Activated naive CD8-positive, alpha-beta T cell (primary cell): ENCODE data around the gene KLHL13.

ENCODE experiments used
- H3K27ac Mint-ChIP-seq: one replicate; pipeline ENCODE4 v1.8.0; 2021; ENCODE audit warnings: mixed read lengths
- H3K27me3 Mint-ChIP-seq: one replicate; pipeline ENCODE4 v1.8.0; 2021; ENCODE audit warnings: mixed read lengths
- H3K36me3 Mint-ChIP-seq: one replicate; pipeline ENCODE4 v1.8.0; 2021; ENCODE audit warnings: mixed read lengths
- H3K4me1 Mint-ChIP-seq: one replicate; pipeline ENCODE4 v1.8.0; 2021; ENCODE audit warnings: low read depth, mixed read lengths
- H3K4me3 Mint-ChIP-seq: one replicate; pipeline ENCODE4 v1.8.0; 2021; ENCODE audit warnings: mild to moderate bottlenecking, mixed read lengths
- H3K9me3 Mint-ChIP-seq: one replicate; pipeline ENCODE4 v1.8.0; 2021; ENCODE audit warnings: low read depth, mixed read lengths

KLHL13 gene

DNA sequence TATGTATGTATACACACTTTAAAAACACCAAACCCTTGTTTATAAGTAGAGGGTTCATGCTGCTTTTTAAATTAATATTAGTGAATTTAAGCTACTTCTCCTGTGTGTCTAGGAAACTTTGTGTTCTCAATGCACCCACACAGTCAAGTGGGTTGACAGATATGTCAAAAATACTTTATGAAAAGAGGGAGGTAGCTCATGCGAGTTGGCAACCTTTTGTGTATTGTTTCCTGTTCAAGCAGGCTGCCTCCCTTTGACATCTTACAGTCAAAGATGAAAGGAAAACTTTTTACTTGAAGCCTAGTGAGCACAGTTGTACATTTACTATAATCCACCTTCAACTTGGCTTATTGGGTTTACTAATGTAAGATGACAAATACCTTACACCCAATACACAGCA lies 218.4 kb downstream of the KLHL13 start:
- H3K27me3 Mint-ChIP-seq = no peaks in the 10 kb centered on the region
- H3K36me3 Mint-ChIP-seq = no peaks in the 10 kb centered on the region
- no peak overlapping the region for H3K27ac Mint-ChIP-seq
- no peak overlapping the region for H3K4me3 Mint-ChIP-seq
- H3K9me3 Mint-ChIP-seq = no peaks in the 10 kb centered on the region
- H3K4me1 Mint-ChIP-seq = peaks cover 2% of the 10 kb centered on the region

DNA sequence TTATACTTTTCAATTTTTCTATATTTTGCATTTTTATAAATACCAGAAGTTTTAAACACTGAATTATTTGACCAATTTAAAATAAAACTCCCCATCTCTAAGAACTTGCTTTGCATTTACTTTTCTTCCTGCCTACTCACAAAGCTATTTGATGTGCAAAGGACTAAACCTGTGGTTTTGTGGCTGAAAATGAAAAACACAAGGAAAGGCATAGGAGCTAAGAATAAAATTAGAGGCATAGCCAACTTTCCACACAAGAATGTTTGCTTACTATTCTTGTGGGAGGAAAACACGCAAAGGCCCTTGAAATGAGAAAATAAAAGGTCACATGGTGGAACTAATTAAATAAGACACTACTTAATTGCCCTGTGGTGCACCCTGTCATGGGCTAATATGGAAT lies 221.2 kb downstream of the KLHL13 start:
- H3K9me3 Mint-ChIP-seq = no peaks in the 10 kb centered on the region
- no peak overlapping the region for H3K4me3 Mint-ChIP-seq
- no peaks in the 10 kb centered on the region for H3K36me3 Mint-ChIP-seq
- peaks cover 2% of the 10 kb centered on the region for H3K4me1 Mint-ChIP-seq
- no peaks in the 10 kb centered on the region for H3K27me3 Mint-ChIP-seq
- H3K27ac Mint-ChIP-seq = no peak overlapping the region

DNA sequence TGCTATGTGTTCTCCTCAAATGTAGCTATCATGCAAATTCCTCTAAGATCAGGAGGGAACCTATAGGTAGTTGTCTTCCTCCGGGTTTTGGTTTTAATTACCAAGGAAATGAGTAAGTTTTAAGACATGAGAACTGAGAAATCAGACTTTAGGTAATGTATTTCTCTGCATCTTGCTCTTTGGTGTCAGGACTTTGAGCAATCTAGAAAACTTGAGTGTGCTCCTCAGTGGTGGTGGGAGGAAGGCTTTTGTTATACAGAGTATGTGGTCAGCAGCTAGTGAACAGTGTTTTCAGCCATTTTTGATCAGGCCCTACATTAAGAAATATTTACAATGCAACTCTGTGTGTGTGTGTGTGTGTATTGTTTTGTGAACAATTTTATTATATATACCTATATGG lies 224.1 kb downstream of the KLHL13 start:
- no peaks in the 10 kb centered on the region for H3K4me1 Mint-ChIP-seq
- H3K4me3 Mint-ChIP-seq = no peak overlapping the region
- H3K27ac Mint-ChIP-seq = no peak overlapping the region
- no peaks in the 10 kb centered on the region for H3K9me3 Mint-ChIP-seq
- no peaks in the 10 kb centered on the region for H3K36me3 Mint-ChIP-seq
- H3K27me3 Mint-ChIP-seq = no peaks in the 10 kb centered on the region

DNA sequence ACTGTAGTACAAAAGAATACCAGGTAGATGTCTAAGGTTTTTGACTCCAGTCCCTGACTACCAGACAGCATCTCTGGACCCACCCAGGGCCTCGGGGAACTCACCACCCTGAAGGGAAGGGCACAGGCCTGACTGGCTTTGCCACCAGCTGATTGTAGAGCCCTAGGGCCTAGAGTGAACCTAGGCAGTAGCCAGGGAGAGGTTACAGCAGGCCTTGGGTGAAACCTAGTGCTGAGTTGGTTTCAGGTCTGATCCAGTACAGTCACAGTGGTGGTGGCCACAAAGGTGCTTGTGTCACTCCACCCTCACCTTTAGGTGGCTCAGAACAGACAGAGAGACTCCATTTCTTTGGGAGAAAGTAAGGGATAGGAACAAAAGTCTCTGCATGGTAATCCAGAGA lies 244.8 kb downstream of the KLHL13 start:
- no peak overlapping the region for H3K4me3 Mint-ChIP-seq
- no peaks in the 10 kb centered on the region for H3K9me3 Mint-ChIP-seq
- H3K36me3 Mint-ChIP-seq = no peaks in the 10 kb centered on the region
- no peak overlapping the region for H3K27ac Mint-ChIP-seq
- no peaks in the 10 kb centered on the region for H3K4me1 Mint-ChIP-seq
- H3K27me3 Mint-ChIP-seq = no peaks in the 10 kb centered on the region

DNA sequence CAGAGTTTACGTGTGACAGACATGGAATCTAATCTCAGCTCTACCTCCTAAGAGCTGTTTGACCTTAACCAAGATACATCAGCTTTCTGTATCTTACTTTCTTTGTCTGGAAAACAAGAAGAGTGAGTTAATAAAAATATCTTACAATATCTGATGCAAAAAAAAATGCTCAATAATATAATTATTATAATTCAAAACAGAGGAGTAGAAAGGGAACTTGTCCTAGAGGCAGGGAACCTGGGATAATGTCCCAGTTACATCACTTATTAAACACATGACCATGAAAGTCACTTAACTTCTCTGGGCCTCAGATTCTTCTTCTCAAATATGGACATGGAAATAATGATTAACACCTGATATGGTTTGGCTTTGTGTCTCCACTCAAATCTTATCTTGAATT lies 256.1 kb downstream of the KLHL13 start:
- no peak overlapping the region for H3K27ac Mint-ChIP-seq
- no peaks in the 10 kb centered on the region for H3K27me3 Mint-ChIP-seq
- H3K36me3 Mint-ChIP-seq = no peaks in the 10 kb centered on the region
- no peak overlapping the region for H3K4me3 Mint-ChIP-seq
- H3K9me3 Mint-ChIP-seq = no peaks in the 10 kb centered on the region
- H3K4me1 Mint-ChIP-seq = no peaks in the 10 kb centered on the region

DNA sequence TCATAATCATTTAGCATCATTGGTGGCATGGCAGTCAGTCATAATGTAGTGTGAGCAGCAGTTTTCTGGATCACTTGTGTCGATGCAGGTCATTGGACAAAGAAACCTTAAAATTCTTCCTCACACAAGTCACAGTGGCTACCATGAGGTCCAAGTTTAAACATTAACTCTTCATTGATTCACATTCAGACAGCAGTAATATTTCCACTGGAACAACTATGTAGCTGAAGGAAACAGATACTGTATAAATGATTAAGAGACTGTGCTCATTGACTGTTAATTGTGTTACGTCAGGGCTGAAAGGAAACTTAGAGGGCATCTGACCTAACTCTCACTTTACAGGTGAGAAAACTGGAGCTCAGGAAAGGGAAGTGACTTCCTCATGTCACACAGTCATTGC lies 261.8 kb downstream of the KLHL13 start:
- Mint-ChIP-seq H3K27me3 (no peaks in the 10 kb centered on the region), H3K9me3 (no peaks in the 10 kb centered on the region), H3K27ac (no peak overlapping the region), H3K4me1 (no peaks in the 10 kb centered on the region), H3K4me3 (no peak overlapping the region), H3K36me3 (no peaks in the 10 kb centered on the region)

DNA sequence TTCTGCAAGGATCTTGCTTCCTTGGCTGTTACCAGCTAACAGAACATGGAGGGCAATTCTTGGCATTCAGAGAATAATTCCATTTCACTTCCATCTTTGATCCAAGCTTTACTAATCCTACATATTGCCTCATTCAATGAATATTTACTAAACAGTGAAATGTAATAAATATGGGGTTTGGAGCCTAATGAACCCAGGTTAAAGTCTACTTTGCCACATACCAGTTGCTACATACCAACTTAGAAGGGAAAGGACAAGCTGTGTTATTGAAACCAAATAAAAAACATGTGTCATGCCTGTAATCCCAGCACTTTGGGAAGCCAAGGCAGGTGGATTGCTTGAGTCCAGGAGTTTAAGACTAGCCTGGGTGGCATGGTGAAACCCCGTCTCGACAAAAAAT lies 265.6 kb downstream of the KLHL13 start:
- H3K36me3 Mint-ChIP-seq = no peaks in the 10 kb centered on the region
- no peak overlapping the region for H3K27ac Mint-ChIP-seq
- H3K4me3 Mint-ChIP-seq = no peak overlapping the region
- H3K9me3 Mint-ChIP-seq = no peaks in the 10 kb centered on the region
- no peaks in the 10 kb centered on the region for H3K27me3 Mint-ChIP-seq
- H3K4me1 Mint-ChIP-seq = no peaks in the 10 kb centered on the region
